Transverse colon (tissue), 4 donors: ENCODE results near the gene NFKBIZ. TPM values are rescaled to one million over a fixed set of nuclear protein-coding genes. Genes with fewer than 3 reads are reported as not detected.
A peak's percentile ranks its signal among the peaks of the same experiment; 100 is the strongest.

Source experiments
- DNase-seq: peaks from one replicate; pipeline ENCODE4 v3.0.0-alpha.2; 2019
- H3K27ac ChIP-seq, 4 donors: fragments of 200-600 bp; sonication (generic); 2 replicates each; pipeline ENCODE4 v1.5.1; 2016 to 2018; ENCODE audit warnings: inconsistent platforms in 4 of 4
- H3K27me3 ChIP-seq: fragments of 200-600 bp; sonication (generic); 2 replicates; pipeline ENCODE4 v1.5.1; 2017; ENCODE audit warnings: inconsistent platforms
- H3K36me3 ChIP-seq, 4 donors: fragments of 200-600 bp; sonication (generic); 2 replicates each; pipeline ENCODE4 v1.5.1; 2017 to 2019; ENCODE audit warnings: inconsistent platforms in 4 of 4
- H3K4me1 ChIP-seq, 4 donors: fragments of 200-600 bp; sonication (generic); 2 replicates each; pipeline ENCODE4 v1.5.1; 2017 to 2020; ENCODE audit warnings: inconsistent platforms in 4 of 4
- H3K4me3 ChIP-seq, 4 donors: fragments of 200-600 bp; sonication (generic); 1 replicate in 1 of 4; 2 replicates in 3 of 4; pipeline versions ENCODE4 v1.5.1 to v1.6.1; 2017 to 2019; ENCODE audit warnings: inconsistent platforms in 4 of 4
- H3K9me3 ChIP-seq, 2 donors: fragments of 200-600 bp; sonication (generic); 2 replicates each; pipeline ENCODE4 v1.5.1; 2017 to 2019; ENCODE audit warnings: inconsistent platforms in 2 of 2
- EP300 ChIP-seq: sonication (generic); formaldehyde crosslinking; IDR thresholded peaks from one replicate; pipeline ENCODE4 v1.6.1; 2017; ENCODE audit warnings: antibody characterized with exemption, low read depth
- POLR2A ChIP-seq: fragments of 450-650 bp; IDR thresholded peaks from one replicate; pipeline ENCODE4 v1.6.1; 2016; ENCODE audit warnings: antibody characterized with exemption, mild to moderate bottlenecking, moderate library complexity
- POLR2AphosphoS5 ChIP-seq, 3 donors: sonication (generic); formaldehyde crosslinking; IDR thresholded peaks; one replicate each; pipeline ENCODE4 v1.6.1; 2016; ENCODE audit warnings: antibody characterized with exemption in 3 of 3
- WGBS, 2 donors: methylation state at CpG; one replicate each; pipeline ENCODE4 v1.1.5; 2018; ENCODE audit warnings: low coverage in 1 of 2; 5-methylcytosine and 5-hydroxymethylcytosine counted together
- in situ Hi-C, 4 donors: fragments of 200-750 bp; cut with MboI; loops; one replicate each; pipeline versions ENCODE4 v1.15.0 to v1.15.1; 2017; ENCODE audit warnings: low sequenced_read_pairs in 3 of 4, low pct_ligation_motif_present in 1 of 4, low pct_unique_long_range_greater_than_20kb in 1 of 4
- intact Hi-C: fragments of 100-400 bp; cut with DNase I; formaldehyde crosslinking; loops from one replicate; pipeline ENCODE4 v1.15.1; 2023; ENCODE audit warnings: low total_unique reads
- total RNA-seq, 4 donors: library from RNA; depleted of rRNA; stranded (reverse); fragments of >200 nt; gene quantifications; one replicate each; pipeline ENCODE4 v1.1.0, GENCODE V29; 2016
- TF ChIP-seq, protein P1 (sequence below), 5 experiments: fragments of 200-600 bp in 3 of 5; fragments of 450-650 bp in 2 of 5; sonication (generic) in 3 of 5; IDR thresholded peaks; 1 replicate in 2 of 5; 2 replicates in 3 of 5; pipeline ENCODE4 v1.5.1; 2016 to 2017; ENCODE audit warnings: antibody characterized with exemption in 5 of 5, inconsistent platforms in 3 of 5, mild to moderate bottlenecking in 2 of 5, moderate library complexity in 1 of 5

Gene NFKBIZ
- total RNA-seq, 4 donors from 2014 or later = 92.4 to 333 (median 176) TPM

DNA sequence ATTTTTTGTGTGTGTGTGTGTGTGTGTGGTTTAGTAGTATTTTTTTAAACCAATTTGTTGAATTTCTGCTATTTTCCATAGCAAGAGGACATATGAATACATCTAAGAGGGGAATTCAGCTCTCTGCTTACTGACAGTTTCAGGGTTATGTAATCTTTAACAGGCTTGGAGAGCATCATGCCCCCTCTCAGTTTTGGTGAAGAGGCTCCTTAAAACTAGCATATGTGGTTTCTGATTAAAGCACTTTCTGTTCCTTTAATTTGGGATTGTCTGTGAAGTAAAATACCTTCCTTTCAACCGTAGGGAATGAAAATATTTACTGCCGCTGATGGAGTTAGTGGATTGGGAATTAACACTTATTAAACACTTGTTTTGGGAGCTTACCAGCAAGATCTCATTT is 19.4 kb upstream of the NFKBIZ start:
- TF ChIP-seq, protein P1, sequence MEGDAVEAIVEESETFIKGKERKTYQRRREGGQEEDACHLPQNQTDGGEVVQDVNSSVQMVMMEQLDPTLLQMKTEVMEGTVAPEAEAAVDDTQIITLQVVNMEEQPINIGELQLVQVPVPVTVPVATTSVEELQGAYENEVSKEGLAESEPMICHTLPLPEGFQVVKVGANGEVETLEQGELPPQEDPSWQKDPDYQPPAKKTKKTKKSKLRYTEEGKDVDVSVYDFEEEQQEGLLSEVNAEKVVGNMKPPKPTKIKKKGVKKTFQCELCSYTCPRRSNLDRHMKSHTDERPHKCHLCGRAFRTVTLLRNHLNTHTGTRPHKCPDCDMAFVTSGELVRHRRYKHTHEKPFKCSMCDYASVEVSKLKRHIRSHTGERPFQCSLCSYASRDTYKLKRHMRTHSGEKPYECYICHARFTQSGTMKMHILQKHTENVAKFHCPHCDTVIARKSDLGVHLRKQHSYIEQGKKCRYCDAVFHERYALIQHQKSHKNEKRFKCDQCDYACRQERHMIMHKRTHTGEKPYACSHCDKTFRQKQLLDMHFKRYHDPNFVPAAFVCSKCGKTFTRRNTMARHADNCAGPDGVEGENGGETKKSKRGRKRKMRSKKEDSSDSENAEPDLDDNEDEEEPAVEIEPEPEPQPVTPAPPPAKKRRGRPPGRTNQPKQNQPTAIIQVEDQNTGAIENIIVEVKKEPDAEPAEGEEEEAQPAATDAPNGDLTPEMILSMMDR (IDR thresholded peaks at IDR 0.05) = no peak
- TF ChIP-seq POLR2AphosphoS5 (IDR thresholded peaks at IDR 0.05) = no peak
- TF ChIP-seq POLR2A = no peak
- TF ChIP-seq EP300 = no peak
- peak overlapping the region; percentile 94 to 96 (median 94) for H3K27ac ChIP-seq
- H3K4me3 ChIP-seq = no peak overlapping the region
- H3K27me3 ChIP-seq = no peaks in the 10 kb centered on the region
- no peak for DNase-seq
- peaks cover 24 to 47% (median 32%) of the 10 kb centered on the region in 4 donors for H3K4me1 ChIP-seq
- WGBS, 2 donors = 56 to 68% methylated on average over 2 of the region's 2 CpGs
- in situ Hi-C loops = no loop called here
- H3K9me3 ChIP-seq = no peaks in the 10 kb centered on the region
- H3K36me3 ChIP-seq = no peaks in the 10 kb centered on the region
- intact Hi-C loops = no loop called here

DNA sequence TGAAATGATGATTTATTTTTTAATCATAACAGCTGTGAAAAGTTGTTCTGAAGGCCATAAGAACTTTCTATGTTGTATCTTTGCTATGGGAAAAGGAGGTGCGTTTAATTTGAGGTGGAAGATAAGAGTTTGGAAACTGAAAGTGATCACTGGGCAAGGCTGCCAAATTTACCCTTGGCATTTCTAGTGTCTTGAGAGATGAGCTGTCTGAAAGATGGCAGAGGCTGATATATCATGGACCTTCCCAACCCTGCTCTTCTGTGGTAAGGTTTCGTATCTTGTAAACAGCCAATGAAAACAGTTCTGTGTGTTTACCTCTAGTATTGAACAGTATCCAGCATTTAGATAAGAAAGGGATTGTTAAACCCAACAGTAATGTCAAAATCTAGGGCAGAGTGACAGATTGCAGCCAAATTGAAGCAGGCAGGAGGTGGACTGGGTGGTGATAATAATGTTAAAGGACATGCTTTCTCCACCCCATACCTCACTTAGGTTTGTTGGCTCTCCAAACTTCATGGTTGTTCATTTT is 15.8 kb upstream of the NFKBIZ start:
- no peak for DNase-seq
- in situ Hi-C loops (no loop called here), intact Hi-C loops (no loop called here)
- TF ChIP-seq, protein P1 (IDR thresholded peaks at IDR 0.05) = no peak
- TF ChIP-seq EP300 (no peak), POLR2A (no peak), POLR2AphosphoS5 (IDR thresholded peaks at IDR 0.05) (no peak)
- Histone ChIP-seq H3K36me3 (no peaks in the 10 kb centered on the region), H3K27ac (peak overlapping the region in 1 of 4 donors; percentile 23), H3K9me3 (no peaks in the 10 kb centered on the region), H3K4me1 (peaks cover 10 to 54% (median 31%) of the 10 kb centered on the region in 4 donors), H3K27me3 (no peaks in the 10 kb centered on the region), H3K4me3 (no peak overlapping the region)
- 43 to 66% methylated on average over 2 of the region's 2 CpGs for WGBS, 2 donors

DNA sequence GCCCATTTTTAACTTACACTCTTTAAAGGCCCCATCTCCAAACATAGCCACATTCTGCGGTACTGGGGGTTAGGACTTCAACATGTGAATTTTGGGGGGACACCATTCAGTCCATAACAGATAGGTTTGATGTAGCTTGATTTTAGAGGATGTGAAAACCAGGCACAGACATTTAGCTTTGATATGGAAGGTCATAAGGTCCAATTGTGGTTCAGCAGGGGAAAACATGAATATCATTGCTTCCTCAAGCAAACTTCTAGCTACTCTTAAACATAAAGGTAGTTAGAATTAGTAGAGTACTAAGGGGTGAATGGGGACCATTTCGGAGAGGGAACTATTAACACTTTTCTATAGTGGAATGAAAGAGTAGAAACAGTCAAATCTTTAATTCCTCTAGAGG is 13.6 kb upstream of the NFKBIZ start:
- H3K9me3 ChIP-seq = no peaks in the 10 kb centered on the region
- in situ Hi-C loops (no loop called here), intact Hi-C loops (no loop called here)
- DNase-seq = no peak
- no peaks in the 10 kb centered on the region for H3K27me3 ChIP-seq
- TF ChIP-seq, protein P1 (IDR thresholded peaks at IDR 0.05) = no peak
- TF ChIP-seq POLR2AphosphoS5 (IDR thresholded peaks at IDR 0.05) (no peak), POLR2A (no peak), EP300 (no peak)
- no peak overlapping the region for H3K27ac ChIP-seq
- H3K4me3 ChIP-seq = no peak overlapping the region
- H3K4me1 ChIP-seq = peaks cover 0 to 41% (median 24%) of the 10 kb centered on the region in 4 donors
- H3K36me3 ChIP-seq = no peaks in the 10 kb centered on the region
- 91 to 100% methylated on average over 2 of the region's 2 CpGs for WGBS, 2 donors

DNA sequence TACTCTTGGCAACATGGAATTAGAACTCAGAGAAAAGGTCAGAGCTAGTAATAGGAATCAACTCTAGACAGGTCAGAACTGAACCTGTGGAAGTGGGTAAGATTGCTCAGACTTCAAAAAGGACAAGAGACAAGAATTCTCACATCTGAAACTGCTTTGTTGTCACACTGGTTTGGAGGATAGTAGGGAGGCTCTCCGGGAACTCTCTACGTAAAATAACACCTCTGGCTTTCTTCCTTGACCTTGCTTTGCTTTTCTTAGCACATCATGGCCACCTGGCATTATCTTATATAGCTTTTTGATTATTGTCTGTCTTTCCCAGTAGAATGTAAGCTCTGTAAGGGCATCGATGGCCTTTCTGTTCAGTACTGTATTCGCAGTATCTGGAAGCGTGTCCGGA is 13.2 kb upstream of the NFKBIZ start:
- Histone ChIP-seq H3K9me3 (no peaks in the 10 kb centered on the region), H3K27ac (peak overlapping the region in 3 of 4 donors; percentile 38 to 74 (median 54)), H3K4me3 (no peak overlapping the region), H3K36me3 (no peaks in the 10 kb centered on the region), H3K27me3 (no peaks in the 10 kb centered on the region), H3K4me1 (peaks cover 0 to 41% (median 24%) of the 10 kb centered on the region in 4 donors)
- no peak for DNase-seq
- 93 to 97% methylated on average over 6 of the region's 6 CpGs for WGBS, 2 donors
- in situ Hi-C loops = no loop called here
- TF ChIP-seq POLR2AphosphoS5 (IDR thresholded peaks at IDR 0.05) = no peak
- TF ChIP-seq EP300 = no peak
- TF ChIP-seq, protein P1 (IDR thresholded peaks at IDR 0.05) = no peak
- no peak for TF ChIP-seq POLR2A
- intact Hi-C loops = no loop called here
